Measurements from ENCODE around the gene TMEM169. TPM values are rescaled to one million over a fixed set of nuclear protein-coding genes. Genes with fewer than 3 reads are reported as not detected.
"Not testable (repeated sequence)": the region's sequence is repeated elsewhere in the genome, so short reads cannot be mapped to it uniquely, and the experiment has no call there.

TMEM169 gene
- polyA plus RNA-seq, 3 donors: 12.8 to 16.5 (median 15.1) TPM

- no peak for DNase-seq
These were observed 39.5 kb downstream of the TMEM169 start for GRCh38 chr2:216121255-216121654.

DNA sequence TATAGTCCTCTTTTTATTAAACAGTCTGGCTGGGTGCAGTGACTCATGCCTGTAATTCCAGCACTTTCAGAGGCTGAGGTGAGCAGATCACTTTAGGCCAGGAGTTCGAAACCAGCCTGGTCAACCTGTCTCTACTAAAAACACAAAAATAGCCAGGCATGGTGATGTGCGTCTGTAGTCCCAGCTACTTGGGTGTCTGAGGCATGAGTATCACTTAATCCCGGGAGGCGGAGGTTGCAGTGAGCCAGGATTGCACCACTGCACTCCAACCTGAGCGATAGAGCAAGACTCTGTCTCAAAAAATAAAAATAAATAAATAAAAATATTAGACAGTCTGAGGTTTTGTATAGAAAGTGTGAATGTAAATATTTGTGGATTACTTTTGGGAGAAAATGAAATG, 45.2 kb downstream of the TMEM169 start:
- DNase-seq: no peak

DNA sequence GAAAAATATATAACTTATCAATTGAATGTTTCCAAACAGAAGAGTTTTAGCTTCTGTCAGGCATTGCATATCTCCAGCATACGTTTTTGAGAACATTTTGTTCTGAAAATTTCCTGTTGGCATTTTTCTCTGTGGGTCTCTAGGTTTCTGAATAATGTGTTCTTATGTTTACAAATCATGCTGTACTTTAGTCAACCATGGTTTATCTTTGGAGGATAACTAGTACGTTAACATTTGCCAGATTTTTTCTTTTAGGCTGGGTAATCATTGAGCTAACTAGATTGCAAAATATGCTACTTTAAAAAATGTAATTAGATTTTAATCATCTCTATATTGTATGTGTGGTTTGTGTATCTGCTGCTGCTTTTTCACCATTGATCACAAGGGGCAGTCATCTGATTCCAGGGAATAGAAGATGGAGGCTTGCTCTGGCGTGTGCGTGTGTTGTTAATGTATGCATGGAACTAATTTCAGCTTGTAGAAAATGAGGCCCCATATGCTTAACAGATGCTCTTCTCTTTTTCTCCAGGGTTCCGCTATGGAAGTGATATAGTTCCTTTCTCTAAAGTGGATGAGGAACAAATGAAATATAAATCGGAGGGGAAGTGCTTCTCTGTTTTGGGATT, 48.7 kb downstream of the TMEM169 start:
- no peak for DNase-seq

DNA sequence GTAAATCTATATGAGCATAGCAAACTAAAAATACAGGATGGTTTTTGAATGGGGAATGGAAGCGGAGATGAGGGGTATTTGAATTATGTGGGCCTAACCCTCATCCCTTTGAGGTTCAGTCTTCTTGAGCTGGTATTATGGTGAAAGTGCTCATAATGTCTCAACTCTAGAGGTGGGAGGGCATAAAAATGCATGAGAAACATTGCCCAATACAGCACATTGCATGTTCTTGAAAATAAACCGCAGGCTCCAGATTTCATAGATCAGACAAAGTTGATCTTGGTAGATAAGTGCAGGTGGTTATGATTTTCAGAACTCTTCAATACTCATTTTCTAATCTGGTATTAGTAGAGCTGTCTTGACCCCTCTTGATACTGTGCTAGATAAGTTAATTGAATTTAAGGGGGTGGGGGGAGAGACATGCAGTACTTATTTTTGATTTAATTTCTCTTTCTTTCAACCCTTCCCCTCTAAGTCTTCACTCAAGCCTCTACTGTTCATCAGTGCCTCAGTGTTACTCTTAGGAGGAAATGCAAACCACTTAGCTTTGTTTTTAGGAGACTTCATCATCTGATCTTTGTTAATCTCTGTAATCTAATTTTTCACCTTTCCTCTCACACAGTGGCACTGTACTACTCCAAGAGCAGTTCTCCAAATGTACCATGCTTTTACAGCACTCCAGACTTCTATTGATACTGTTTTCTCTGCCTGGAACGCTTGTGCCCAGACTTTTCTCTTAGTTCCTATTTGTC, 49.6 kb downstream of the TMEM169 start:
- no peak for DNase-seq

GRCh38 chr2:216132585-216132984, 50.9 kb downstream of the TMEM169 start:
- DNase-seq: no peak

DNA sequence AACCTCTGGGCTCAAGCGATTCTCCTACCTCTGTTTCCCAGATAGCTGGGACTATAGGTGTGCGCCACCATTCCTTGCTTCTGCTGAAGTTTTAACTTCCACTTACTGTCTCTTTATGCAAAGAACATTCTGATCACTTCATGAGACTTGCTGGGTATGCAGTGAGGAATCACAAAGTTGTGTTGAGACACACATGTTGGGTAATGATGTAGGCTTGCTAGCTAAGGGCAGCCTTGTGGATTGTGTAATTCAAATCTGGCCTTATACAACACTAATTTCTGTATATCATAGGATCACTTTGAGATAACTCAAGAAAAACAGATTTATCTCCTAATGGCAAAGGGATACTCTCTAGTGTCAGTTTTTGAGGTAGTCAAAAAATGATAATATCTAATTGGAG, 51.7 kb downstream of the TMEM169 start:
- DNase-seq: no peak

GRCh38 chr2:216134958-216135541, 53.3 kb downstream of the TMEM169 start:
- DNase-seq: no peak

GRCh38 chr2:216139884-216140283, 58.2 kb downstream of the TMEM169 start:
- no peak for DNase-seq

- DNase-seq: not testable (repeated sequence)
These were observed 59.8 kb downstream of the TMEM169 start for GRCh38 chr2:216141516-216141915.

DNA sequence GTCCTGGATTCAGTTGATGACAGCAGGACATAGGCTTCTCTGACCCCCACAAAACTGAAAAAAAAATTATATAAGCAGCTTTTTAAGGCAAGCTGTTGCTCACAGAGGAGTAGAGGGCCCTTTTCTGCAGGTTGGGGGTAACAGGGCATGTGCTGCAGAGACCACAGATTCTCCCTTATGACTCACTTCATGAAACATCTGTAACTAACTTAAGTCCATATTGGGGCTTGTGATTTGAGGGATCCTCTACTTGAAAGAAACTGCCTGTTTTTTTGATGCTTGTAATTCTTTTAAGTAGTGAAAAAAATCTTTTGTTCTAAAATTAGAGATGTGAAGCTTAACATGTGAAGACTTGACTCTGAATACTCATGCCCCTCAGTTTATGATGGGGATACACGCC, 60.8 kb downstream of the TMEM169 start:
- no peak for DNase-seq

DNA sequence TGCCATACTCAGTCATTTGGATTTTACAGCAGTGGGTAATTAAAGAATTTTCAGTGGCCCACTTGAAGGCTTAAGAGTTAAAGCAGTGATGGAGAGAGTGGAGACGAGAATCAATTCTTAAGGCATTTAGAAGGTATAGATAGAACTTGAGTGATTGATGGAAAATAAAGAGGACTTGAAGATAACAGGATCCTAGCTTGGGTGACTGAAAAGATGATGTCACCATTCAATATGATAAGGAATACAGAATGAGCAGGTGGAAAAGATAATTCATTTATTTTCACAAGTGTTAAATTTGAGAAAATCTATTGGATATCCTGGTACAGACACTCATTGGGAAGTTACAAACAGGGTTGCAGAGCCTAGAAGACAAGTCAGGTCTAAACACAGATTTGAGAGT, 62.7 kb downstream of the TMEM169 start:
- DNase-seq: no peak

GRCh38 chr2:216144857-216145256, 63.1 kb downstream of the TMEM169 start:
- no peak for DNase-seq

- DNase-seq: no peak
These were observed 64.9 kb downstream of the TMEM169 start for GRCh38 chr2:216146573-216146972.

DNA sequence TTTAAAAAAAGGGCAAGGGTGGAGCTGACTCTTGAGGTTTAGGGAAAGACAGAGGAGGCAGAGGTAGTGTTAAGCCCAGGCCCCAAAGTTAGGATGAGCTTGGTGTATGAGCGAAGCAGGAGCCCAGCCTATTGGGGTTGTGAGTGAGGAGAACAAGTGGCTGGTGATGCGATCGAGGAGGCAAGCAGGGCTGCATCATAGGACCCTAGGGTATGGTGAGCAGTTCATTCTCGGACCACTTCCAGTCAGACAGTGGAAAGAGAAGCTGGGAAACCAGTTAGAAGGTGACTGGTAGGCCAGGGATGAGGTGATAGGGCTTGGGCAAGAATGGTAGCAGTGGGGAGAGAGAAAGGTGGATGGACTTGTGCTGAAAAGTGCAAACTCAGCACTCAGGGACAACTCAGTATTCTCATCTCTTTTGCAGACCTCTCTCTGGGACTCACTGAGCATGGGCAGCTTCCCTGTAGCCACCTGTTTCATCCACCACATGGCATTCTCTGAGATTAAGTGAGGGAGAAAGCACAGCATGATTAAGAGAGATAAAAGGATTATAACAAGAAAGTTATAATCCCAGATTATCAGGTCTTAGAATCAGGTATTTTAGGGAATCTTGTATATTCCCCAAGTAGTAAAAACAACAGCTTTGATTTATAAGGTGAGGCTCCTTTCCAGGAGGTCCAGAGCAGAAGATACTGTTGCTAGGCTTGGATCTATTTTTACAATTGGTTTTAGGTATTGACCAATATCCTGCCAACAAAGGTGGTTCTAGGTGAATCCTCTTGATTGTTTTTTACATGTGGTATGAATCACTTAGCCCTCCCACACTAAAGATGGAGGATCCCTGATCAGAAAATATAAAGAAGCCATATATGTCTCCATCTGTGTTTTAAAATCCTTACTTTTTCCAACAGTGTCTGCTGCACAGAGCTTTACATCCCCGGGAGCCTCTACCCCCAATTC, 65.7 kb downstream of the TMEM169 start:
- DNase-seq: no peak

GRCh38 chr2:216148983-216149382, 67.3 kb downstream of the TMEM169 start:
- DNase-seq: no peak

- DNase-seq: no peak
These were observed 68.0 kb downstream of the TMEM169 start for GRCh38 chr2:216149741-216150140.

GRCh38 chr2:216151313-216152025, 69.8 kb downstream of the TMEM169 start:
- DNase-seq: no peak

Measured in renal pelvis (tissue), 4 donors.